ENCODE results near the gene KLHL29. TPM values are rescaled to one million over a fixed set of nuclear protein-coding genes. Genes with fewer than 3 reads are reported as not detected.
A peak's percentile ranks its signal among the peaks of the same experiment; 100 is the strongest.

KLHL29 gene
- total RNA-seq, 1 experiment from 2014 or later = 7.7 TPM

DNA sequence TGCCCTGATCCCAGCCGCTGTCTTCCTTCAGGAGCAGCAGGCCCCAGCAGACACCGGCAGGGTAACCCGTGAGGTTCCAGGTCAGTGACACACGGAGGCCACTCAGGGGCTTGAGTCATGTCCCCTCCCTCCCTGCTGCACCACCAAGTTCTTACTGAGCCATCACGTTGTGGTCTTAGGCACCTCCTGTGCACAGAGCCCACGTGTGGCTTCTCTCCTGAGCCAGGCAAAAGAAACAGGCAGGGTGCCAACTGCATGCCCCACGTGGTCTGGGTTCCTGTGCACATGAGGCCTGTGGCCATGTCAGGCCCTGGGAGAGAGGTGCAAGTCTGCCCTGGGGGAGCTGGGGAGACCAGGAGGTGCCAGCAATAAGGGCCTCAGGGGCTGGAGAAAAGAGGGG, 264.8 kb downstream of the KLHL29 start:
- H3K36me3 ChIP-seq (ENCODE audit: control insufficient read depth, insufficient read depth, low read length) = no peaks in the 10 kb centered on the region
- intact Hi-C loops (cut with micrococcal nuclease; ENCODE audit: unreplicated experiment) = no loop called here
- in situ Hi-C loops (cut with HindIII; ENCODE audit: low pct_unique_long_range_greater_than_20kb, low sequenced_read_pairs) = no loop called here
- CTCF ChIA-PET = no interaction called here
- H3K4me3 ChIP-seq (ENCODE audit: low read depth in 2 of 2, low read length in 2 of 2) = no peak overlapping the region
- no peaks in the 10 kb centered on the region for H3K27me3 ChIP-seq (ENCODE audit: control insufficient read depth, insufficient read depth, low read length)
- no peak for DNase-seq (ENCODE audit: low read depth, low spot score)
- BruUV-seq (replicated peaks) = no TSS peak
- H3K9me3 ChIP-seq (ENCODE audit: control insufficient read depth, insufficient read depth, low read depth, low read length) = no peaks in the 10 kb centered on the region
- no peak overlapping the region for H3K27ac ChIP-seq (ENCODE audit: low read length)
- ATAC-seq = no peak
- no peak for TF ChIP-seq POLR2AphosphoS5 (IDR thresholded peaks at IDR 0.05; ENCODE audit: low read depth, low read length)
- no peak for TF ChIP-seq SIN3A (IDR thresholded peaks at IDR 0.05; ENCODE audit: borderline replicate concordance, insufficient read depth, low read depth, low read length)
- TF ChIP-seq, protein P1, sequence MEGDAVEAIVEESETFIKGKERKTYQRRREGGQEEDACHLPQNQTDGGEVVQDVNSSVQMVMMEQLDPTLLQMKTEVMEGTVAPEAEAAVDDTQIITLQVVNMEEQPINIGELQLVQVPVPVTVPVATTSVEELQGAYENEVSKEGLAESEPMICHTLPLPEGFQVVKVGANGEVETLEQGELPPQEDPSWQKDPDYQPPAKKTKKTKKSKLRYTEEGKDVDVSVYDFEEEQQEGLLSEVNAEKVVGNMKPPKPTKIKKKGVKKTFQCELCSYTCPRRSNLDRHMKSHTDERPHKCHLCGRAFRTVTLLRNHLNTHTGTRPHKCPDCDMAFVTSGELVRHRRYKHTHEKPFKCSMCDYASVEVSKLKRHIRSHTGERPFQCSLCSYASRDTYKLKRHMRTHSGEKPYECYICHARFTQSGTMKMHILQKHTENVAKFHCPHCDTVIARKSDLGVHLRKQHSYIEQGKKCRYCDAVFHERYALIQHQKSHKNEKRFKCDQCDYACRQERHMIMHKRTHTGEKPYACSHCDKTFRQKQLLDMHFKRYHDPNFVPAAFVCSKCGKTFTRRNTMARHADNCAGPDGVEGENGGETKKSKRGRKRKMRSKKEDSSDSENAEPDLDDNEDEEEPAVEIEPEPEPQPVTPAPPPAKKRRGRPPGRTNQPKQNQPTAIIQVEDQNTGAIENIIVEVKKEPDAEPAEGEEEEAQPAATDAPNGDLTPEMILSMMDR (IDR thresholded peaks at IDR 0.05) = no peak
- TF ChIP-seq TCF7L2 (IDR thresholded peaks at IDR 0.05; ENCODE audit: low read depth, low read length) = no peak
- TF ChIP-seq, protein P2, sequence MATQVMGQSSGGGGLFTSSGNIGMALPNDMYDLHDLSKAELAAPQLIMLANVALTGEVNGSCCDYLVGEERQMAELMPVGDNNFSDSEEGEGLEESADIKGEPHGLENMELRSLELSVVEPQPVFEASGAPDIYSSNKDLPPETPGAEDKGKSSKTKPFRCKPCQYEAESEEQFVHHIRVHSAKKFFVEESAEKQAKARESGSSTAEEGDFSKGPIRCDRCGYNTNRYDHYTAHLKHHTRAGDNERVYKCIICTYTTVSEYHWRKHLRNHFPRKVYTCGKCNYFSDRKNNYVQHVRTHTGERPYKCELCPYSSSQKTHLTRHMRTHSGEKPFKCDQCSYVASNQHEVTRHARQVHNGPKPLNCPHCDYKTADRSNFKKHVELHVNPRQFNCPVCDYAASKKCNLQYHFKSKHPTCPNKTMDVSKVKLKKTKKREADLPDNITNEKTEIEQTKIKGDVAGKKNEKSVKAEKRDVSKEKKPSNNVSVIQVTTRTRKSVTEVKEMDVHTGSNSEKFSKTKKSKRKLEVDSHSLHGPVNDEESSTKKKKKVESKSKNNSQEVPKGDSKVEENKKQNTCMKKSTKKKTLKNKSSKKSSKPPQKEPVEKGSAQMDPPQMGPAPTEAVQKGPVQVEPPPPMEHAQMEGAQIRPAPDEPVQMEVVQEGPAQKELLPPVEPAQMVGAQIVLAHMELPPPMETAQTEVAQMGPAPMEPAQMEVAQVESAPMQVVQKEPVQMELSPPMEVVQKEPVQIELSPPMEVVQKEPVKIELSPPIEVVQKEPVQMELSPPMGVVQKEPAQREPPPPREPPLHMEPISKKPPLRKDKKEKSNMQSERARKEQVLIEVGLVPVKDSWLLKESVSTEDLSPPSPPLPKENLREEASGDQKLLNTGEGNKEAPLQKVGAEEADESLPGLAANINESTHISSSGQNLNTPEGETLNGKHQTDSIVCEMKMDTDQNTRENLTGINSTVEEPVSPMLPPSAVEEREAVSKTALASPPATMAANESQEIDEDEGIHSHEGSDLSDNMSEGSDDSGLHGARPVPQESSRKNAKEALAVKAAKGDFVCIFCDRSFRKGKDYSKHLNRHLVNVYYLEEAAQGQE (IDR thresholded peaks at IDR 0.05; ENCODE audit: insufficient read depth in 1 of 2, low read depth in 2 of 2, low read length in 1 of 2) = no peak
- no peaks in the 10 kb centered on the region for H3K4me1 ChIP-seq (ENCODE audit: control insufficient read depth, insufficient read depth, low read length)
- POLR2A ChIA-PET = no interaction called here

DNA sequence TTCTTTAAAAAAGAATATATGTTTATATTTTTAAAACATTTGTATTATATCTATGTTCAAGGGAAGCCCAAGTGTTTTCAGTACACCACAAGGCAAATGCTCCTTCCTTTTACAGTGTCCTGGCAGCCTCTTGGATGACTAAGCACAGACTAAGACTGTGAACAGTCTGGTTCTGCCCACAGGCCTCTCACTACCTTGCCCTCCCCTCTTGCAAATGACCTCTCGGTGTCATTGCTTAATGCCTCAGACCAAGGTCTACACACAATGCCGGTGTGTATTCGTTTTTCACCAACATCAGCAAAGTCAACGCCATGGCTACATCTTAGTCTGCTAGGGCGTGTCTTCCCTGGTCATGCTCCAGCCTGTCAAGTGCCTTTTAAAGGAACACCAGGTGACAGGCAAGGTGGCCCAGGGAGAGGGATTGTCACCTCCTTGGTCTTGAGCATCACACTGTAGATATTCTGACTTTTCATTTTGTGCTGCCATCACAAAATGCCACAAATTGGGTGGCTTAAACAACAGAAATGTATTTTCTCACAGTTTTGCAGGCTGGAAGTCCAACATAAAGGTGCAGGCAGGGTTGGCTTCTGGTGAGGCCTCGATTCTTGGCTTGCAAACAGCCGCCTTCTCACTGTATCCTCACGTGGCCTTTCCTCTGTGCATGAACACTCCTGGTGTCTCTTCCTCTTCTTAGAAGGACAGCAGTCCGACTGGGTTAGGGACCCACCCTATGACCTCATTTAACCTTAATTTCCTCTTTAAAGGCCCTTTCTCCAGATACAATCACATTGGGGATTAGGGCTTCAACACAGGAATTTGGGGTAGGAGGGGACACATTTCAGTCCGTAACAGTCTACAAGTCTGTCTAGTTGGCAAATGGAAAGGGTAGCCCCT, 266.5 kb downstream of the KLHL29 start:
- H3K4me1 ChIP-seq (ENCODE audit: control insufficient read depth, insufficient read depth, low read length) = no peaks in the 10 kb centered on the region
- DNase-seq (ENCODE audit: low read depth, low spot score) (peak; percentile 8), ATAC-seq (no peak)
- no peak overlapping the region for H3K4me3 ChIP-seq (ENCODE audit: low read depth in 2 of 2, low read length in 2 of 2)
- ChIA-PET POLR2A (no interaction called here), CTCF (no interaction called here)
- H3K36me3 ChIP-seq (ENCODE audit: control insufficient read depth, insufficient read depth, low read length) = no peaks in the 10 kb centered on the region
- intact Hi-C loops (cut with micrococcal nuclease; ENCODE audit: unreplicated experiment) (no loop called here), in situ Hi-C loops (cut with HindIII; ENCODE audit: low pct_unique_long_range_greater_than_20kb, low sequenced_read_pairs) (no loop called here)
- H3K27me3 ChIP-seq (ENCODE audit: control insufficient read depth, insufficient read depth, low read length) = no peaks in the 10 kb centered on the region
- TF ChIP-seq TCF7L2 (IDR thresholded peaks at IDR 0.05; ENCODE audit: low read depth, low read length) (no peak), SIN3A (IDR thresholded peaks at IDR 0.05; ENCODE audit: borderline replicate concordance, insufficient read depth, low read depth, low read length) (no peak), POLR2AphosphoS5 (IDR thresholded peaks at IDR 0.05; ENCODE audit: low read depth, low read length) (no peak)
- TF ChIP-seq, protein P2 (IDR thresholded peaks at IDR 0.05; ENCODE audit: insufficient read depth in 1 of 2, low read depth in 2 of 2, low read length in 1 of 2) = no peak
- TF ChIP-seq, protein P1 (IDR thresholded peaks at IDR 0.05) = no peak
- no peaks in the 10 kb centered on the region for H3K9me3 ChIP-seq (ENCODE audit: control insufficient read depth, insufficient read depth, low read depth, low read length)
- H3K27ac ChIP-seq (ENCODE audit: low read length) = no peak overlapping the region
- BruUV-seq (replicated peaks) = no TSS peak

Measured in Panc1 (cell line).